ENCODE measurements around the gene KRT25.
A peak's percentile ranks its signal among the peaks of the same experiment; 100 is the strongest.
"Not testable (repeated sequence)": the region's sequence is repeated elsewhere in the genome, so short reads cannot be mapped to it uniquely, and the experiment has no call there.

Gene KRT25

GRCh38 chr17:40753804-40754203, 1.3 kb downstream of the KRT25 start:
- DNase-seq (ENCODE audit: low spot score): no peak

DNA sequence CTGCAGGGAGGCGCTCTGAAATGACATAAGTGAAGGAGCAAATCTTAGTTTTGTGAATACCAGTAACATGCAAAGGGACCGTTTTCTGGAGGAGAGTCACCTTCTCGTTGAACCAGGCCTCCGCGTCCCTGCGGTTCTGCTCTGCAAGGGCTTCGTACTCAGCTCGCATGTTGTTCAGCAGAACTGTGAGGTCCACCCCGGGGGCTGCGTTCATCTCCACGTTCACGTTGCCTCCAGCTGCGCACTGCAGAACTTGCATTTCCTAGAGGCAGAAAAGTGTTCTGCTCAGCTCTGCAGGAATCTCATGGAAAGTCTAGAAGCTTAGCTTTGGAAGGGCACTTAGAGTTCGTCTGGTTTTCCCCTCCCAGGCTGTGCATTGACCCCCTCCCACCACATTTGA, 4.1 kb downstream of the KRT25 start:
- no peak for DNase-seq (ENCODE audit: low spot score)

GRCh38 chr17:40750391-40750790, 4.7 kb downstream of the KRT25 start:
- DNase-seq (ENCODE audit: low spot score): no peak

- not testable (repeated sequence) for DNase-seq (ENCODE audit: low spot score)
These were observed 6.5 kb downstream of the KRT25 start for GRCh38 chr17:40748666-40749065.

- DNase-seq (ENCODE audit: low spot score): no peak
These were observed 16.6 kb downstream of the KRT25 start for GRCh38 chr17:40738553-40738952.

DNA sequence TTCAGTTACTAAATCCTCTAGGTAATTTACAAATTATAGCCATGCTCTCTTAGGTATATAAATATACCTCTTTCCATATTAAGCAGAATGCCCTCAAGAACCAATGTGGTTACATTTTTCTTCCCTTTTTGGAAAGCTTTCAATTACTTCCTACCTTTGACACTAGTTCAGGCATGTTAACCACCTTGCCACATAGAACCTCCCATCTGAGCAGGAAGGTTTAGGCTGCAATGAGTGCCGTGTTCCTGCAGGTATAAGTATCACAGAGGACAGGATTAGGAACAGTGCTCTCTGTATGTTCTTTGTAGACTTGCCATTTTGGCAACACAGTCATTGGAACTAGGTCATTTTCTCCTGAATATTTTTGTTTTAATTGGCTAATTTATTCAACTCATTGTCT, 20.1 kb downstream of the KRT25 start:
- no peak for DNase-seq (ENCODE audit: low spot score)

GRCh38 chr17:40734018-40734417, 21.1 kb downstream of the KRT25 start:
- no peak for DNase-seq (ENCODE audit: low spot score)

DNA sequence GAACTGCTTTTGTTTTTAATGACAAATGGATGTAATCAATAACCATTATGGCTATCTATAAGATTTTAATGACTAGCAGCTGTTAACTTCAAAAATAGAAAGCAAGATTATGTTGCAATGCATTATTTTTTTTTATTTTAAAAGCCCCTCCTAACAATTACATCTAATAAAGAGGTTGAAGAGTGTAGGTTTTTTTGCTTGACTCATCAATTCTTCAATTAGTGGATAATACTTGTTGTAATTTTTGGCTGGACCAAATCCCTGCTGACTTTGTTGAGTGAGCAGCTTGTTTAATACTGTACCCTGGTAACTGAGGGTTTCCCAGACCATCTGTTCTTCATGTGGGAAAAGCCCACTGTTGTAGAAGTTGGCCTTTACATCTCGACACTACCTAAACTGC, 24.2 kb downstream of the KRT25 start:
- DNase-seq (ENCODE audit: low spot score): no peak

DNA sequence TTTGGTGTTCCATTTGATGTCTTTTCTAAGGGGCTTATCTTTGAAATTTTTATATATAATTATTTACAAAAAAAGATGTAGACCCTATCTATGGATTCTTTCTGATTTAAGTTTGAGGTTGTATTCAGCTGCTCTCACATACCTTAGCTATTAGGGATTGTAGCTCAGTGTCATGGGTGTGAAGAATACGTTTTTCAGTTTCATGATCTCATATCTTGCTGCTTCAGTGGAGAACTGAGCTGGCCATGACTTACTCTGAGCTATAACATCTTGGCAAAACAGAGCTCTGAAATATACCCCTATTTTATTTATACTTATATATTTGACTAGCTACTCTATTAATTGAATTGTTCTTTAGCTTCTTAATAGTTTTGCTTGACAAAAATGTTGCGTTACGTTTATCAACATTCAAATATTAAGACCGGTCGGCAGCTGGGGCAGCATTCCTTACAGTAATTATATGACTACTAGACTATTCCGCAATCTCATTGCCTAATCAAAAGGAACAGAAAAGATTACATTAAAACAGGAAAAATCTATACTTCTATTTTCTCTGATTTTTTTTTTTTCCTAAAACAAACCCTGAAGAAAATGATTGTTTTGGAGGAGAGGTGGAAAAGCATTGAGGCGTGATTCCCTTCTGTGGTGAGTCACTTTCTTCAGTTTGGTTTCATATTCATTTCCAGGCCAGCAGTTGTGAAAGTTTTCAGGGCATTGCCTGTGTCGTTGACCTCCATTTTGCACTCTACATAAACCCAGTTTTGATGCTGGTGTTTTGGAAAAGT, 27.5 kb downstream of the KRT25 start:
- DNase-seq (ENCODE audit: low spot score): no peak

DNA sequence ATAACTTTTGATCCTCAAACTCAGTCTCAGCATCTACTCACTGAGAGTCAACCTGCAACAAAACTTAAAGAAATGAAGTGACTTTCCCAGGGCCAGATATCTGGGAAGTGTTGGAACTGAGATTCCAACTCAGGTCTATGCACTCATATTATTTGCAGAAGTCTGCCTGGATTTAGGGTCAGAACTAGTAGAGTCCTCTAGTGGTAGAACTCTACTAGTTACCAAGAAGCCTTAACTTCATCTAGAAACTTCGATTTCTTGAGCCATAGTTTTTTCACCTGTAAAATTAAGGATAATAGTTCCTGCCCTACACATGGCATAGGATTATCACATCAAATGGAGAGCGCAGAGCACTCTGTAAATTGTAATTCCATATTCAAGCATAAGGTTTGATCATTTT, 28.2 kb downstream of the KRT25 start:
- peak; percentile 29 for DNase-seq (ENCODE audit: low spot score)

DNA sequence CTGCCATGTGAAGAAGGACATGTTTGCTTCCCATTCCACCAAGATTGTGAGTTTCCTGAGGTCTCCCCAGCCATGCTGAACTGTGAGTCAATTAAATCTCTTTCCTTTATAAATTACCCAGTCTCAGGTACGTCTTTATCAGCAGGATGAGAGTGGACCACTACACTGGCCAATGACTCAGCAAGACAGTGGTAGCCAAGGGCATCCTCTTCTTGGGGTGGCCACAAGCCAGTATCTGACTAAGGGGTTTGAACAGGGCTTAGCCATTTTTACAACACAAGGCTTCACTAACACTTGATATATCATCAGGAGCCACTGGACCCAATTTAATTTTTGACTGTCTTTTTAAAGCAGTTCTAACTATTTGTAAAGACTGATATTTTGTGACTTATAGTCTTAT, 30.5 kb downstream of the KRT25 start:
- no peak for DNase-seq (ENCODE audit: low spot score)

DNA sequence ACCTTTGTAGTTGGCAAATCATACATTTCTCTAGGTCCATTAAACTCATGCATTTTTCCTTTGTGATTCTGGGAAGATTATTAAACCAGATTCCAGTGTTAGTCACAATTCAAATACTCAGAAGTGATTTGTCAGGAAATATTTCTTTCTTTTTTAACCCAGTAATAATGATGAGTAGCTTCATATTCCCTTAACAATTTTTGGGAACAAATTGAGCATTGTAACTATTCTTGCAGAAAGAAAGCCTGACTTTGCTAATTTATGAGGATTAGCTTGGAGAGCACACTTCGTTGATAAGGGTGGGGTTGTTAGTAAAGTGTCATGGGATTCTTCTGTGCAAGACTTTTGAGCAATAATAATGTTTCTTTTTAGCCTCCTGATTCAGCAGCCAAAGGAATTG, 32.9 kb downstream of the KRT25 start:
- DNase-seq (ENCODE audit: low spot score): no peak

DNA sequence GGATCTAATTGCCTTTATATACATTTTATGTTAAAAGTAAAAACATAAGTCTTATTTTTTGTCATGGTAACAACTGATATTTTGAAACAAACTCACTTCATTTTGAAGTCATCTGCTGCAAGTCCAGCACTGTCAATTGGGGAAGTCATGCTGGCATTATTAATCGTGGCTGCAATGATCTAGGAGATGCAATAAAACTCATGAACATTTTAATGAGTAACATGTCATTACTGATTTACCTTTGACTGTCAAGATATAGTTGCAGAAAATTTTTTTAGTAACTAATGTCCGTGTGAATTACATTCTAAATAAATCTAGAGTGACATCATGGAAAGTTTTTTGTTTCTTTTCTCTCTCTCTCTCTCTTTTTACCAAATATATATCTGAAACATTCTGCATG, 34.2 kb downstream of the KRT25 start:
- no peak for DNase-seq (ENCODE audit: low spot score)

DNA sequence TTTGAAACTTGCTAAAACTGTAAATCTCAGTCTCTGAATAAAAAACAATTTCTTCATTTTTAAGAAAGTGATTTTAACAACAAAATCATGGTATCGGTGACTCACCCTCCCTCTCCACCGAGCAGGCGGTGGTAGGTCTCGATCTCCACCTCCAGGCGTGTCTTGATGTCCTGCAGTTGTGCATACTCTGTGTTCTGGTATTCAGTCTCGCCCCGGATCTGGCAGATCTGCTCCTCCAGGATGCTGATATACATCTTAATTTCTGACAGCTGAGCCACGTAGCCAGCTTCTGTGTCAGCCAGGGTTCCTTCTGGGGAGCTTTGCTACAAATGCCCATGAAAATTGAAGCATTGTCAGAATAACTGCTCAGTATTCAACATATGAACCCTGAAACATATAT, 36.2 kb downstream of the KRT25 start:
- no peak for DNase-seq (ENCODE audit: low spot score)

- DNase-seq (ENCODE audit: low spot score): no peak
These were observed 37.4 kb downstream of the KRT25 start for GRCh38 chr17:40717776-40718175.

DNA sequence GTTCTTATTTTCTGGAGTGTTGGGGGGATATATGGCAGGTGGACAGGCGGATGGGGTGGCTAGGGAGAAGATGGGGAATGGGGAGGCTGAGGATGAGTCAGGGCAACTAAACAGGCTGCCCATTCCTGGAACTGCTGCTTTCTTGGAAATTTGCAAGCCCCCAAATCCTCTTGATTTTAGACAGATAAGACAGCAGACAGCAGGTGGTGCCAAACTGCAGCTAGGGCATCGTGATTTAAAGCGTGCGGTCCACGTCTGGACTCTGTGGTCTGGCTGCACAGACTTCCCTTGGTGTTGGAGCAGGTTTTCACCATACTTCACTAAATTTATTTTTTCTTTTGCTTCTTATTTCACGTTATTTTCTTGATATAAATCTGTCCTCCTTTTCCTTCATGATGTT, 40.7 kb downstream of the KRT25 start:
- DNase-seq (ENCODE audit: low spot score): no peak

- no peak for DNase-seq (ENCODE audit: low spot score)
These were observed 47.4 kb downstream of the KRT25 start for GRCh38 chr17:40707745-40708144.

DNA sequence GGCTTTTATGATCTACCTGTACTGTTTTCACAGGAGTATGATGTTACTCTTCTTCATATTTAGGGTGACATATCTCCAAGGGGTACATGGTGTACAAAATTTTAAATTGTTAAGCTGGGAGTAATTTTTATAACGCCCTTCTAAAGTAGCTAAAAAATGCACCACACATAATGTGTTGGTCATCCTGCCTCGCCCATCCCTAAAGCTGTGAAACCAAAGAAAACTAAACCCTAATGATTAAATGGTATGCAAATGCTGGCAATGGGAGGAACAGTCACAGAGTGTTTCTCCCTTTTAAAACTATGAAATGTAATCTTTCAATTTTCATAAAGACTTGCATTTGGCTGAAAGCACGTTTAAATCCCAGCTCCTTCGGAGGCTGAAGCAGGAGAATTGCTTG, 49.5 kb downstream of the KRT25 start:
- DNase-seq (ENCODE audit: low spot score): no peak

DNA sequence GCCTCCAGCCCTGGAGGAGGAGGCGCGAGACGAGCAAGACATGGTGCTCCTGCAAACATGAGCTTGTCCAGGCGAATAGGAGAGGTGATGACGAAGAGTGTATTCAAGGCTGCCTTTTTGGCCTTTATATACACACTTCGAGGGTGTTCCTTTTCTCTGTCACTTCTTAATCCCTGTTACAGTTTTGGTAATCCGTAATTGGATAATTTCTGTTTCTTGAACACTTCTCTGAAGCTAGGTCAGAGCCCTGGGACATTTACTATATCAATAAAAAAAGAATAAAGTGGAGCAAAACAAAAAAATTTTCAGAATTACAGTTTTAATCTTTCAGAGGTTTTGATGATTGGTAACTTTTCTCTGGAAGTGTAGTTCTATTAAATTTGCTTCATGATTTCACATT, 51.5 kb downstream of the KRT25 start, which contains the start of gene KRT24:
Gene KRT24 (minus strand): TSS at position 101 of the 400 bp plus-strand sequence. CDS start 59 bp downstream, at position 42.
- DNase-seq (ENCODE audit: low spot score): no peak

DNA sequence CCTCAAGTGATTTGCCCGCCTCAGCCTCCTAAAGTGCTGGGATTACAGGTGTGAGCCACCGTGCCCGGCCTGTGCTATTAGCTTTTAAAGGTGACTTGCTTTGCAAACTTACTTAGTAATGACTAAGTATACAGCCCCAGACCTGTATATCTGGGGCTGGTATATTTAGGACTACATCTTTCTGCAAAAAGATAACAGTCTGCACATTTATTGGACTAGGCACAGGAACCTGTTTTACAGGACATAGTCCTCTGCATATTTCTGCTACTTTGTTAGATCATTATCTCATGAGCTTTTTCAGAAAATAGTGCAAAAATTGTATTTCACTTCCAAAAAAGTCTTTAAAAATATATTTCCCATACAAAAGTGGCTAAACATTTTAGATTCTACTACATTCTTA, 52.9 kb downstream of the KRT25 start:
- DNase-seq (ENCODE audit: low spot score): no peak

- peak; percentile 18 for DNase-seq (ENCODE audit: low spot score)
These were observed 55.3 kb downstream of the KRT25 start for GRCh38 chr17:40699853-40700252.

DNA sequence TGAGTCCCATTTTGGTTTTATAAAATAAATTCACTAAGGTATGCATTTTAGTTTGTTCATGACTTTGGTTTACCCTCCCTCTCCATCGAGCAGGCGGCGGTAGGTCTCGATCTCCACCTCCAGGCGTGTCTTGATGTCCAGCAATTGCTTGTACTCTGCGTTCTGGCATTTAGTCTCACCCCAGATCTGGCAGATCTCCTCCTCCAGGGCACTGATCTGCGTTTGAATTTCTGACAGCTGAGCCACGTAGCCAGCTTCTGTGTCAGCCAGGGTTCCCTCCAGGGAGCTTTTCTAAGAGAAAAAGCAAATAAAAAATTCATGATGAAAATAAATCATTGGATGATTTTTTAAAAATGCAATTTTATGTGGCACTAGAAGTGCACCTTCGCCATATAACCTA, 55.8 kb downstream of the KRT25 start:
- DNase-seq (ENCODE audit: low spot score): peak; percentile 45
